ENCODE measurements around the gene RAET1E. TPM values are rescaled to one million over a fixed set of nuclear protein-coding genes. Genes with fewer than 3 reads are reported as not detected.

Gene RAET1E
- total and polyA plus RNA-seq, 8 donors = 0.20 to 0.69 (median 0.50) TPM

- DNase-seq (peak; percentile 76 to 89 (median 88)), ATAC-seq (peak; percentile 95)
- no peaks in the 10 kb centered on the region for H3K9me3 ChIP-seq
- H3K27ac ChIP-seq = peak overlapping the region; percentile 53 to 61
- TF ChIP-seq CTCF (IDR thresholded peaks at IDR 0.05) = peak; percentile 78 to 79
- peak overlapping the region; percentile 41 to 52 for H3K4me3 ChIP-seq
- peaks cover 0 to 29% of the 10 kb centered on the region in 2 donors for H3K4me1 ChIP-seq
- intact Hi-C loops (cut with DNase I) = loop anchor here (5.0 to 10.0 kb wide), 2 partner anchors 89 to 91 kb away; no protein-coding TSS in a partner anchor
- peaks cover 13 to 90% of the 10 kb centered on the region in 2 donors for H3K27me3 ChIP-seq
- no peaks in the 10 kb centered on the region for H3K36me3 ChIP-seq
These were observed 28.3 kb upstream of the RAET1E start for GRCh38 chr6:149925974-149926777.

- peak overlapping the region; percentile 53 to 61 for H3K27ac ChIP-seq
- H3K4me3 ChIP-seq = peak overlapping the region; percentile 41 to 52
- TF ChIP-seq CTCF (IDR thresholded peaks at IDR 0.05) = no peak
- H3K4me1 ChIP-seq = peaks cover 0 to 29% of the 10 kb centered on the region in 2 donors
- DNase-seq = no peak
- intact Hi-C loops (cut with DNase I) = loop anchor here (5.0 to 10.0 kb wide), 2 partner anchors 88 to 91 kb away; no protein-coding TSS in a partner anchor
- peaks cover 11 to 83% of the 10 kb centered on the region in 2 donors for H3K27me3 ChIP-seq
- no peaks in the 10 kb centered on the region for H3K9me3 ChIP-seq
- no peaks in the 10 kb centered on the region for H3K36me3 ChIP-seq
- ATAC-seq = peak; percentile 17
These were observed 27.5 kb upstream of the RAET1E start for GRCh38 chr6:149925253-149925973.

- intact Hi-C loops (cut with DNase I) = loop anchor here (5.0 to 10.0 kb wide), 2 partner anchors 88 to 90 kb away; no protein-coding TSS in a partner anchor
- Histone ChIP-seq H3K27ac (peak overlapping the region in 1 of 2 donors; percentile 61), H3K9me3 (no peaks in the 10 kb centered on the region), H3K4me3 (no peak overlapping the region), H3K4me1 (peaks cover 0 to 29% of the 10 kb centered on the region in 2 donors), H3K27me3 (peaks cover 7 to 78% of the 10 kb centered on the region in 2 donors), H3K36me3 (no peaks in the 10 kb centered on the region)
- no peak for ATAC-seq
- TF ChIP-seq CTCF (IDR thresholded peaks at IDR 0.05) = no peak
- no peak for DNase-seq
These were observed 27.0 kb upstream of the RAET1E start for GRCh38 chr6:149924933-149925252.

GRCh38 chr6:149924206-149924932 is 26.5 kb upstream of the RAET1E start:
- no peak overlapping the region for H3K4me3 ChIP-seq
- no peaks in the 10 kb centered on the region for H3K9me3 ChIP-seq
- H3K27ac ChIP-seq = no peak overlapping the region
- intact Hi-C loops (cut with DNase I) = loop anchor here in 1 of 2 donors (10.0 kb wide), 1 partner anchor 90 kb away; no protein-coding TSS in a partner anchor
- H3K4me1 ChIP-seq = peaks cover 0 to 29% of the 10 kb centered on the region in 2 donors
- no peak for ATAC-seq
- DNase-seq = no peak
- no peaks in the 10 kb centered on the region for H3K36me3 ChIP-seq
- TF ChIP-seq CTCF (IDR thresholded peaks at IDR 0.05) = no peak
- peaks cover 4 to 73% of the 10 kb centered on the region in 2 donors for H3K27me3 ChIP-seq

All from left lung (tissue), 10 donors.